Activated naive CD8-positive, alpha-beta T cell treated with anti-CD3 and anti-CD28 coated beads for 36 hours (primary cell): Measurements from ENCODE around the gene ITIH3. TPM values are rescaled to one million over a fixed set of nuclear protein-coding genes. Genes with fewer than 3 reads are reported as not detected.

Experiments
- DNase-seq: peaks from one replicate; pipeline ENCODE4 v3.0.0; 2021
- H3K27ac Mint-ChIP-seq: one replicate; pipeline ENCODE4 v1.8.0; 2022; ENCODE audit warnings: mild to moderate bottlenecking, moderate library complexity, mixed read lengths
- H3K27me3 Mint-ChIP-seq: one replicate; pipeline ENCODE4 v1.8.0; 2022; ENCODE audit warnings: mild to moderate bottlenecking, mixed read lengths
- H3K36me3 Mint-ChIP-seq: one replicate; pipeline ENCODE4 v1.8.0; 2021; ENCODE audit warnings: mild to moderate bottlenecking, mixed read lengths
- H3K4me1 Mint-ChIP-seq: one replicate; pipeline ENCODE4 v1.8.0; 2021; ENCODE audit warnings: mixed read lengths
- H3K4me3 Mint-ChIP-seq: one replicate; pipeline ENCODE4 v1.8.0; 2022; ENCODE audit warnings: mild to moderate bottlenecking, moderate library complexity, mixed read lengths
- H3K9me3 Mint-ChIP-seq: one replicate; pipeline ENCODE4 v1.8.0; 2022; ENCODE audit warnings: mixed read lengths
- total RNA-seq, 2 experiments: library from RNA; stranded (reverse); gene quantifications; one replicate each; pipeline ENCODE4 v1.2.3, GENCODE V29; 2021

The ITIH3 gene
- total RNA-seq, 2 experiments from 2014 or later: not detected

GRCh38 chr3:52841211-52841980, 46.8 kb downstream of the ITIH3 start:
- H3K36me3 Mint-ChIP-seq: peaks cover 3% of the 10 kb centered on the region
- no peak for DNase-seq
- H3K4me1 Mint-ChIP-seq: peaks cover 19% of the 10 kb centered on the region
- H3K27ac Mint-ChIP-seq: no peak overlapping the region
- no peaks in the 10 kb centered on the region for H3K9me3 Mint-ChIP-seq
- no peaks in the 10 kb centered on the region for H3K27me3 Mint-ChIP-seq
- H3K4me3 Mint-ChIP-seq: no peak overlapping the region

- H3K27ac Mint-ChIP-seq: no peak overlapping the region
- H3K36me3 Mint-ChIP-seq: no peaks in the 10 kb centered on the region
- H3K4me3 Mint-ChIP-seq: no peak overlapping the region
- peaks cover 19% of the 10 kb centered on the region for H3K4me1 Mint-ChIP-seq
- H3K27me3 Mint-ChIP-seq: no peaks in the 10 kb centered on the region
- H3K9me3 Mint-ChIP-seq: no peaks in the 10 kb centered on the region
- DNase-seq: no peak
These were observed 47.4 kb downstream of the ITIH3 start for GRCh38 chr3:52841981-52842340.

- Mint-ChIP-seq H3K4me3 (no peak overlapping the region), H3K27me3 (no peaks in the 10 kb centered on the region), H3K36me3 (no peaks in the 10 kb centered on the region), H3K4me1 (peaks cover 18% of the 10 kb centered on the region), H3K9me3 (no peaks in the 10 kb centered on the region), H3K27ac (no peak overlapping the region)
- no peak for DNase-seq
These were observed 47.8 kb downstream of the ITIH3 start for GRCh38 chr3:52842424-52842823.

GRCh38 chr3:52843108-52843865, 48.7 kb downstream of the ITIH3 start:
- H3K9me3 Mint-ChIP-seq: no peaks in the 10 kb centered on the region
- no peak overlapping the region for H3K4me3 Mint-ChIP-seq

GRCh38 chr3:52843881-52844280, 49.3 kb downstream of the ITIH3 start:
- Mint-ChIP-seq H3K27me3 (no peaks in the 10 kb centered on the region), H3K4me1 (peaks cover 5% of the 10 kb centered on the region), H3K4me3 (no peak overlapping the region), H3K9me3 (no peaks in the 10 kb centered on the region), H3K27ac (no peak overlapping the region), H3K36me3 (no peaks in the 10 kb centered on the region)
- DNase-seq: no peak

More at GRCh38 chr3:52843108-52843865, 48.7 kb downstream of the ITIH3 start:
- peaks cover 10% of the 10 kb centered on the region for H3K4me1 Mint-ChIP-seq
- DNase-seq: no peak
- H3K27me3 Mint-ChIP-seq: no peaks in the 10 kb centered on the region
- H3K27ac Mint-ChIP-seq: no peak overlapping the region
- H3K36me3 Mint-ChIP-seq: no peaks in the 10 kb centered on the region

- H3K9me3 Mint-ChIP-seq: no peaks in the 10 kb centered on the region
- H3K27me3 Mint-ChIP-seq: no peaks in the 10 kb centered on the region
- no peaks in the 10 kb centered on the region for H3K36me3 Mint-ChIP-seq
- no peak overlapping the region for H3K4me3 Mint-ChIP-seq
- no peak overlapping the region for H3K27ac Mint-ChIP-seq
- peaks cover 2% of the 10 kb centered on the region for H3K4me1 Mint-ChIP-seq
- no peak for DNase-seq
These were observed 49.8 kb downstream of the ITIH3 start for GRCh38 chr3:52844290-52844975.

- Mint-ChIP-seq H3K27me3 (no peaks in the 10 kb centered on the region), H3K4me1 (no peaks in the 10 kb centered on the region), H3K36me3 (no peaks in the 10 kb centered on the region), H3K27ac (no peak overlapping the region), H3K4me3 (no peak overlapping the region), H3K9me3 (no peaks in the 10 kb centered on the region)
- DNase-seq: no peak
These were observed 50.6 kb downstream of the ITIH3 start for GRCh38 chr3:52845157-52845556.

GRCh38 chr3:52845691-52846431, 51.3 kb downstream of the ITIH3 start:
- Mint-ChIP-seq H3K4me1 (no peaks in the 10 kb centered on the region), H3K27ac (no peak overlapping the region), H3K27me3 (no peaks in the 10 kb centered on the region), H3K4me3 (no peak overlapping the region), H3K9me3 (no peaks in the 10 kb centered on the region), H3K36me3 (no peaks in the 10 kb centered on the region)
- DNase-seq: peak; percentile 19

GRCh38 chr3:52846432-52846965, 51.9 kb downstream of the ITIH3 start:
- Mint-ChIP-seq H3K4me1 (no peaks in the 10 kb centered on the region), H3K36me3 (no peaks in the 10 kb centered on the region), H3K9me3 (no peaks in the 10 kb centered on the region), H3K27me3 (no peaks in the 10 kb centered on the region), H3K27ac (no peak overlapping the region), H3K4me3 (no peak overlapping the region)
- no peak for DNase-seq

GRCh38 chr3:52847241-52847640, 52.6 kb downstream of the ITIH3 start:
- H3K36me3 Mint-ChIP-seq: peaks cover 3% of the 10 kb centered on the region

GRCh38 chr3:52847726-52848125, 53.1 kb downstream of the ITIH3 start:
- Mint-ChIP-seq H3K36me3 (peaks cover 3% of the 10 kb centered on the region), H3K27me3 (no peaks in the 10 kb centered on the region), H3K4me1 (no peaks in the 10 kb centered on the region), H3K9me3 (no peaks in the 10 kb centered on the region), H3K27ac (no peak overlapping the region), H3K4me3 (no peak overlapping the region)
- DNase-seq: no peak

More at GRCh38 chr3:52847241-52847640, 52.6 kb downstream of the ITIH3 start:
- Mint-ChIP-seq H3K4me1 (no peaks in the 10 kb centered on the region), H3K27ac (no peak overlapping the region), H3K4me3 (no peak overlapping the region), H3K9me3 (no peaks in the 10 kb centered on the region), H3K27me3 (no peaks in the 10 kb centered on the region)
- DNase-seq: no peak

GRCh38 chr3:52848617-52849016, 54.0 kb downstream of the ITIH3 start:
- DNase-seq: no peak
- H3K27ac Mint-ChIP-seq: no peak overlapping the region
- no peak overlapping the region for H3K4me3 Mint-ChIP-seq
- peaks cover 3% of the 10 kb centered on the region for H3K36me3 Mint-ChIP-seq
- H3K9me3 Mint-ChIP-seq: no peaks in the 10 kb centered on the region
- no peaks in the 10 kb centered on the region for H3K27me3 Mint-ChIP-seq
- H3K4me1 Mint-ChIP-seq: no peaks in the 10 kb centered on the region

- Mint-ChIP-seq H3K36me3 (peaks cover 3% of the 10 kb centered on the region), H3K27me3 (no peaks in the 10 kb centered on the region), H3K9me3 (no peaks in the 10 kb centered on the region)
These were observed 55.1 kb downstream of the ITIH3 start for GRCh38 chr3:52849656-52850055.

GRCh38 chr3:52851348-52851747, 56.8 kb downstream of the ITIH3 start:
- no peaks in the 10 kb centered on the region for H3K4me1 Mint-ChIP-seq
- no peak overlapping the region for H3K27ac Mint-ChIP-seq
- peaks cover 3% of the 10 kb centered on the region for H3K36me3 Mint-ChIP-seq
- DNase-seq: no peak
- H3K9me3 Mint-ChIP-seq: no peaks in the 10 kb centered on the region
- no peak overlapping the region for H3K4me3 Mint-ChIP-seq
- no peaks in the 10 kb centered on the region for H3K27me3 Mint-ChIP-seq

More at GRCh38 chr3:52849656-52850055, 55.1 kb downstream of the ITIH3 start:
- Mint-ChIP-seq H3K27ac (no peak overlapping the region), H3K4me1 (no peaks in the 10 kb centered on the region), H3K4me3 (no peak overlapping the region)
- no peak for DNase-seq
